GM19035 (cell line): ENCODE measurements around the gene AKT2.

Source experiments
- ATAC-seq: cut with Tn5 transposase; IDR thresholded peaks from one replicate; pipeline ENCODE4 v1.9.1; 2021; ENCODE audit not compliant: unreplicated experiment

The AKT2 gene

GRCh38 chr19:40237791-40238190 is 47.4 kb downstream of the AKT2 start:
- ATAC-seq = no peak

GRCh38 chr19:40236366-40236765 is 48.8 kb downstream of the AKT2 start:
- ATAC-seq = no peak

- ATAC-seq = no peak
Observed at GRCh38 chr19:40236026-40236355, 49.2 kb downstream of the AKT2 start.

- no peak for ATAC-seq
Observed at GRCh38 chr19:40235238-40236025, 49.7 kb downstream of the AKT2 start.

GRCh38 chr19:40234429-40235237 is 50.5 kb downstream of the AKT2 start:
- ATAC-seq = no peak

GRCh38 chr19:40233811-40234389 is 51.2 kb downstream of the AKT2 start:
- ATAC-seq = no peak

GRCh38 chr19:40232949-40233810 is 52.0 kb downstream of the AKT2 start:
- no peak for ATAC-seq

- no peak for ATAC-seq
Observed at GRCh38 chr19:40232479-40232878, 52.7 kb downstream of the AKT2 start.

- ATAC-seq = no peak
Observed at GRCh38 chr19:40231544-40232424, 53.4 kb downstream of the AKT2 start.

- ATAC-seq = no peak
Observed at GRCh38 chr19:40231057-40231456, 54.1 kb downstream of the AKT2 start.

GRCh38 chr19:40229926-40230417 is 55.2 kb downstream of the AKT2 start:
- ATAC-seq = no peak

- ATAC-seq = no peak
Observed at GRCh38 chr19:40229484-40229883, 55.7 kb downstream of the AKT2 start.

- ATAC-seq = no peak
Observed at GRCh38 chr19:40228863-40229262, 56.3 kb downstream of the AKT2 start.

GRCh38 chr19:40228346-40228745 is 56.8 kb downstream of the AKT2 start:
- ATAC-seq = no peak

- ATAC-seq = no peak
Observed at GRCh38 chr19:40225440-40226305, 59.5 kb downstream of the AKT2 start.

GRCh38 chr19:40224342-40225150 is 60.6 kb downstream of the AKT2 start:
- no peak for ATAC-seq

GRCh38 chr19:40223135-40223822 is 61.9 kb downstream of the AKT2 start:
- ATAC-seq = no peak
